HepG2 (cell line): Measurements from ENCODE around the gene NECTIN3. TPM values are rescaled to one million over a fixed set of nuclear protein-coding genes. Genes with fewer than 3 reads are reported as not detected.

Experiments
- ATAC-seq: fragments of 200-7000 bp; cut with Tn5 transposase; 3 replicates; pipeline ENCODE4 v1.9.1; 2020; ENCODE audit warnings: mild to moderate bottlenecking, moderate library complexity
- BruUV-seq: library from RNA; stranded (reverse); fragments of 400-500 nt; replicated peaks from 2 replicates; lab custom pipeline; 2021; lab: Mats Ljungman, UMichigan
- CTCF ChIA-PET: fragments of 300-600 bp; formaldehyde crosslinking; extraction: SDS; loops from one replicate; lab custom pipeline; 2021; ENCODE audit warnings: low total read pairs, inconsistent platforms, low intra/inter-chr PET ratio; lab: Yijun Ruan, JAX
- POLR2A ChIA-PET: fragments of 350-600 bp; sonication (Branson Sonifier 250); formaldehyde crosslinking; loops from one replicate; lab custom pipeline; 2020; ENCODE audit warnings: antibody characterized with exemption, inconsistent platforms; lab: Yijun Ruan, JAX
- DNase-seq: peaks from one replicate; pipeline ENCODE4 v3.0.0-alpha.2; 2015; ENCODE audit warnings: low spot score
- FAIRE-seq: peaks from 3 replicates; lab custom pipeline; 2011; peaks lifted over from hg19 to GRCh38; lab: Jason Lieb, UNC
- H2AFZ ChIP-seq: one replicate; pipeline ENCODE4 v1.6.1; 2011; ENCODE audit warnings: low read length, inconsistent platforms
- H3K27ac ChIP-seq: fragments of 300-600 bp; 3 replicates; pipeline ENCODE4 v1.8.0; 2011; ENCODE audit warnings: mixed run types, mild to moderate bottlenecking, mixed read lengths, low read length, inconsistent platforms; ENCODE audit not compliant: insufficient read depth; ENCODE audit errors: extremely low read length
- H3K27me3 ChIP-seq, 2 experiments: fragments of 200-600 bp in 1 of 2; 2 replicates in 1 of 2; 3 replicates in 1 of 2; pipeline versions ENCODE4 v1.6.0 to v1.8.0; 2011; ENCODE audit warnings: low read length in 2 of 2, mild to moderate bottlenecking in 2 of 2, moderate library complexity in 2 of 2, inconsistent platforms in 1 of 2; ENCODE audit not compliant: insufficient read depth in 2 of 2, control insufficient read depth in 1 of 2
- H3K36me3 ChIP-seq, 2 experiments: fragments of 200-600 bp in 1 of 2; replicated peaks in 1 of 2; 2 replicates in 1 of 2; 3 replicates in 1 of 2; pipeline versions ENCODE4 v1.5.1 to v1.8.0; 2011; ENCODE audit warnings: low read length in 2 of 2, inconsistent platforms in 1 of 2; ENCODE audit not compliant: insufficient read depth in 2 of 2, control insufficient read depth in 1 of 2
- H3K4me1 ChIP-seq: 2 replicates; pipeline ENCODE4 v1.5.1; 2012; ENCODE audit warnings: low read length, inconsistent platforms; ENCODE audit not compliant: insufficient read depth
- H3K4me2 ChIP-seq: 2 replicates; pipeline ENCODE4 v1.6.0; 2011; ENCODE audit warnings: low read depth, low read length, inconsistent platforms
- H3K4me3 ChIP-seq, 3 experiments: fragments of 200-600 bp in 1 of 3; sonication (generic), shearing (Covaris generic) in 1 of 3; replicated peaks in 1 of 3; 2 replicates each; pipeline ENCODE4 v1.5.1; 2011 to 2016; ENCODE audit warnings: low read length in 3 of 3, inconsistent platforms in 2 of 3, low read depth in 2 of 3, mild to moderate bottlenecking in 2 of 3, control low read depth in 1 of 3, mixed read lengths in 1 of 3; ENCODE audit not compliant: insufficient read depth in 1 of 3
- H3K79me2 ChIP-seq: one replicate; pipeline ENCODE4 v1.6.1; 2011; ENCODE audit warnings: low read length, inconsistent platforms; ENCODE audit not compliant: insufficient read depth
- H3K9ac ChIP-seq: 2 replicates; pipeline ENCODE4 v1.6.0; 2011; ENCODE audit warnings: mild to moderate bottlenecking, low read depth, low read length, inconsistent platforms; ENCODE audit not compliant: insufficient read depth
- H3K9me3 ChIP-seq: 2 replicates; pipeline ENCODE4 v1.5.1; 2012; ENCODE audit warnings: mild to moderate bottlenecking, low read length
- H4K20me1 ChIP-seq: 2 replicates; pipeline ENCODE4 v1.6.0; 2011; ENCODE audit warnings: inconsistent platforms, mild to moderate bottlenecking, low read length, moderate library complexity; ENCODE audit not compliant: insufficient read depth
- CAMTA2 ChIP-seq: sonication (generic); formaldehyde crosslinking; IDR thresholded peaks from 2 replicates; pipeline ENCODE4 v1.4.0; 2020; ENCODE audit warnings: mild to moderate bottlenecking, missing genetic modification reagents, borderline replicate concordance
- CBX1 ChIP-seq: IDR thresholded peaks from one replicate; pipeline ENCODE4 v1.6.1; 2016; ENCODE audit warnings: antibody characterized with exemption, low read depth
- CCAR2 ChIP-seq: fragments of 200-400 bp; formaldehyde crosslinking; optimal IDR thresholded peaks from 2 replicates; pipeline ENCODE3; 2018; ENCODE audit warnings: low read depth, mild to moderate bottlenecking, low read length, moderate library complexity
- CEBPB ChIP-seq: IDR thresholded peaks from 2 replicates; pipeline ENCODE4 v1.6.1; 2011; ENCODE audit warnings: low read depth, low read length, improper control_type of control experiment, borderline replicate concordance
- FOXC1 ChIP-seq: sonication (generic); formaldehyde crosslinking; IDR thresholded peaks from 2 replicates; pipeline ENCODE4 v1.8.0; 2022; ENCODE audit warnings: mild to moderate bottlenecking, missing genetic modification reagents, borderline replicate concordance
- MEIS2 ChIP-seq: sonication (generic); formaldehyde crosslinking; IDR thresholded peaks from 2 replicates; pipeline ENCODE4 v1.9.0; 2021; ENCODE audit warnings: mild to moderate bottlenecking, missing genetic modification reagents
- NFE2 ChIP-seq: sonication (generic); formaldehyde crosslinking; IDR thresholded peaks from 2 replicates; pipeline ENCODE4 v1.4.0; 2020; ENCODE audit warnings: missing genetic modification reagents
- POGZ ChIP-seq: sonication (generic); formaldehyde crosslinking; IDR thresholded peaks from 2 replicates; pipeline ENCODE4 v1.4.0; 2020; ENCODE audit warnings: mild to moderate bottlenecking, missing genetic modification reagents
- POLR2G ChIP-seq: fragments of 200-400 bp; formaldehyde crosslinking; IDR thresholded peaks from 2 replicates; pipeline ENCODE4 v1.6.1; 2018; ENCODE audit warnings: mild to moderate bottlenecking, low read depth, low read length, moderate library complexity
- SPEN ChIP-seq: sonication (generic); formaldehyde crosslinking; IDR thresholded peaks from 2 replicates; pipeline ENCODE4 v1.5.1; 2020; ENCODE audit warnings: low read depth, mild to moderate bottlenecking, missing genetic modification reagents
- TOE1 ChIP-seq: sonication (generic); formaldehyde crosslinking; IDR thresholded peaks from 2 replicates; pipeline ENCODE4 v1.4.0; 2020; ENCODE audit warnings: mild to moderate bottlenecking, missing genetic modification reagents
- ZNF274 ChIP-seq: sonication (generic); formaldehyde crosslinking; IDR thresholded peaks from 2 replicates; pipeline ENCODE4 v1.5.1; 2020; ENCODE audit warnings: mild to moderate bottlenecking, missing genetic modification reagents
- ZNF430 ChIP-seq: sonication (generic); formaldehyde crosslinking; IDR thresholded peaks from 2 replicates; pipeline ENCODE4 v1.9.0; 2021; ENCODE audit warnings: mild to moderate bottlenecking, missing genetic modification reagents
- WGBS: methylation state at CpG from one replicate; pipeline ENCODE4 v1.1.6; 2017; ENCODE audit warnings: low lambda C conversion rate; 5-methylcytosine and 5-hydroxymethylcytosine counted together
- in situ Hi-C: cut with HindIII; loops from 2 replicates; pipeline ENCODE4 v1.10.0; 2017; ENCODE audit warnings: low pct_unique_long_range_greater_than_20kb; ENCODE audit not compliant: extremely low pct_ligation_motif_present
- intact Hi-C: fragments of 100-400 bp; cut with micrococcal nuclease; formaldehyde crosslinking; loops from one replicate; pipeline ENCODE4 v1.10.0; 2022; ENCODE audit not compliant: unreplicated experiment
- polyA plus RNA-seq, 8 experiments: library from polyadenylated mRNA; depleted of rRNA in 3 of 8; stranded (reverse) in 7 of 8; unstranded in 1 of 8; fragments of >200 nt; fragmentation: Illumina TruSeq in 4 of 8; extraction: Trizol in 4 of 8; gene quantifications; 2 replicates each; pipeline versions ENCODE4 v1.2.1 to v1.2.3, GENCODE V29; 2011 to 2016; ENCODE audit warnings: low read depth in 4 of 8, missing spikeins in 1 of 8, mixed read lengths in 1 of 8; ENCODE audit not compliant: insufficient read depth in 1 of 8
- total RNA-seq, 5 experiments: library from RNA; depleted of rRNA; stranded (reverse); fragments of >200 nt; fragmentation: Illumina TruSeq; extraction: Trizol; gene quantifications; 2 replicates each; pipeline ENCODE4 v1.2.3, GENCODE V29; 2016; ENCODE audit warnings: low read depth in 1 of 5
- TF ChIP-seq, protein P1 (sequence below): sonication (generic); formaldehyde crosslinking; IDR thresholded peaks from 2 replicates; pipeline ENCODE4 v1.4.0; 2020; ENCODE audit warnings: missing genetic modification reagents, borderline replicate concordance

The NECTIN3 gene
- total and polyA plus RNA-seq, 2 of the 13 experiments (the other 11 are each of a cell fraction or from before 2014, with no cell fraction given) = 10.4 to 45.1 TPM

DNA sequence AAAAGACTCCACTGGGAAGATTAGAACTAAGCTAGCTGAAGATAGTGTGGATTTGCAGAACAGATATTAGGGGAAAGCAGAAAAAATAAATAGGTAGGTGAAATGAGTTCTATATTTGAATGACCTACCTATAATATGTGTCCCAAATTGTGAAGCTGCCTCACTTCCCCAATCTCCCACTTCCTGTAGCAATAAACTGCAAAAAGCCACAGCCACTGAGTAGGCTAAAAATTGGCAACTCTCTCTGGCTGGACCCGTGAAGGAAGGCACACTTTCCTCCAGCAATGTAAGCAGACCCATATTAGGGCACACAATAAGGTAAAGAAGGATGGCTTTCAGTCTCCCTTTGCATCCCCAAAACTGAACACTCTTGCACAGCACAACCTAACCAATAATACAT, 43.7 kb upstream of the NECTIN3 start:
- ATAC-seq = no peak
- H3K36me3 ChIP-seq = no peaks in the 10 kb centered on the region
- no peak overlapping the region for H2AFZ ChIP-seq
- H3K9ac ChIP-seq = no peak overlapping the region
- TF ChIP-seq CBX1 = no peak
- TF ChIP-seq CEBPB = no peak
- TF ChIP-seq SPEN = no peak
- no peak for TF ChIP-seq MEIS2 (CRISPR knock-in tag)
- no peak for TF ChIP-seq CCAR2
- TF ChIP-seq, protein P1, sequence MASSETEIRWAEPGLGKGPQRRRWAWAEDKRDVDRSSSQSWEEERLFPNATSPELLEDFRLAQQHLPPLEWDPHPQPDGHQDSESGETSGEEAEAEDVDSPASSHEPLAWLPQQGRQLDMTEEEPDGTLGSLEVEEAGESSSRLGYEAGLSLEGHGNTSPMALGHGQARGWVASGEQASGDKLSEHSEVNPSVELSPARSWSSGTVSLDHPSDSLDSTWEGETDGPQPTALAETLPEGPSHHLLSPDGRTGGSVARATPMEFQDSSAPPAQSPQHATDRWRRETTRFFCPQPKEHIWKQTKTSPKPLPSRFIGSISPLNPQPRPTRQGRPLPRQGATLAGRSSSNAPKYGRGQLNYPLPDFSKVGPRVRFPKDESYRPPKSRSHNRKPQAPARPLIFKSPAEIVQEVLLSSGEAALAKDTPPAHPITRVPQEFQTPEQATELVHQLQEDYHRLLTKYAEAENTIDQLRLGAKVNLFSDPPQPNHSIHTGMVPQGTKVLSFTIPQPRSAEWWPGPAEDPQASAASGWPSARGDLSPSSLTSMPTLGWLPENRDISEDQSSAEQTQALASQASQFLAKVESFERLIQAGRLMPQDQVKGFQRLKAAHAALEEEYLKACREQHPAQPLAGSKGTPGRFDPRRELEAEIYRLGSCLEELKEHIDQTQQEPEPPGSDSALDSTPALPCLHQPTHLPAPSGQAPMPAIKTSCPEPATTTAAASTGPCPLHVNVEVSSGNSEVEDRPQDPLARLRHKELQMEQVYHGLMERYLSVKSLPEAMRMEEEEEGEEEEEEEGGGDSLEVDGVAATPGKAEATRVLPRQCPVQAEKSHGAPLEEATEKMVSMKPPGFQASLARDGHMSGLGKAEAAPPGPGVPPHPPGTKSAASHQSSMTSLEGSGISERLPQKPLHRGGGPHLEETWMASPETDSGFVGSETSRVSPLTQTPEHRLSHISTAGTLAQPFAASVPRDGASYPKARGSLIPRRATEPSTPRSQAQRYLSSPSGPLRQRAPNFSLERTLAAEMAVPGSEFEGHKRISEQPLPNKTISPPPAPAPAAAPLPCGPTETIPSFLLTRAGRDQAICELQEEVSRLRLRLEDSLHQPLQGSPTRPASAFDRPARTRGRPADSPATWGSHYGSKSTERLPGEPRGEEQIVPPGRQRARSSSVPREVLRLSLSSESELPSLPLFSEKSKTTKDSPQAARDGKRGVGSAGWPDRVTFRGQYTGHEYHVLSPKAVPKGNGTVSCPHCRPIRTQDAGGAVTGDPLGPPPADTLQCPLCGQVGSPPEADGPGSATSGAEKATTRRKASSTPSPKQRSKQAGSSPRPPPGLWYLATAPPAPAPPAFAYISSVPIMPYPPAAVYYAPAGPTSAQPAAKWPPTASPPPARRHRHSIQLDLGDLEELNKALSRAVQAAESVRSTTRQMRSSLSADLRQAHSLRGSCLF (CRISPR knock-in tag) = no peak
- no peak for TF ChIP-seq POGZ (CRISPR knock-in tag)
- no peak for TF ChIP-seq NFE2 (CRISPR knock-in tag)
- TF ChIP-seq ZNF430 (CRISPR knock-in tag) = no peak
- TF ChIP-seq CAMTA2 (CRISPR knock-in tag) = no peak
- TF ChIP-seq POLR2G = no peak
- no peak for TF ChIP-seq FOXC1 (CRISPR knock-in tag)
- no peak for TF ChIP-seq TOE1
- no peak for TF ChIP-seq ZNF274 (CRISPR knock-in tag)
- TF ChIP-seq, all 625 proteins: peak for 0
- no peak for FAIRE-seq
- Histone ChIP-seq H3K79me2 (no peaks in the 10 kb centered on the region), H3K9me3 (no peaks in the 10 kb centered on the region), H3K27ac (no peak overlapping the region), H4K20me1 (no peaks in the 10 kb centered on the region), H3K4me3 (no peak overlapping the region), H3K4me1 (no peaks in the 10 kb centered on the region), H3K27me3 (no peaks in the 10 kb centered on the region), H3K4me2 (no peak overlapping the region)
- no CpG with 5 or more reads among the region's 1 CpG for WGBS
- no peak for DNase-seq
- BruUV-seq = no TSS peak
- in situ Hi-C loops = loop anchor here (25.0 kb wide), 1 partner anchor 509 kb away; the partner anchor contains the start of gene CD96
- intact Hi-C loops = no loop called here
- ChIA-PET CTCF (no interaction called here), POLR2A (no interaction called here)
